Spinal cord (tissue), 10 donors: ENCODE measurements around the gene PLA2G4E. TPM values are rescaled to one million over a fixed set of nuclear protein-coding genes. Genes with fewer than 3 reads are reported as not detected.

ENCODE experiments used
- DNase-seq, 6 donors: peaks; one replicate each; pipeline versions ENCODE4 v3.0.0 to v3.0.0-alpha.2; 2013 to 2015; ENCODE audit warnings: low spot score in 6 of 6, low read depth in 4 of 6
- H3K27ac ChIP-seq: one replicate; pipeline ENCODE4 v1.5.1; 2013; ENCODE audit warnings: low read depth, low read length, control low read depth
- H3K27me3 ChIP-seq: one replicate; pipeline ENCODE4 v1.6.1; 2013; ENCODE audit warnings: low read length; ENCODE audit not compliant: control insufficient read depth, insufficient read depth
- H3K36me3 ChIP-seq: one replicate; pipeline ENCODE4 v1.6.1; 2013; ENCODE audit warnings: low read length; ENCODE audit not compliant: control insufficient read depth, insufficient read depth
- H3K4me1 ChIP-seq: one replicate; pipeline ENCODE4 v1.6.1; 2013; ENCODE audit warnings: low read length; ENCODE audit not compliant: control insufficient read depth, insufficient read depth
- H3K4me3 ChIP-seq: one replicate; pipeline ENCODE4 v1.5.1; 2013; ENCODE audit warnings: low read depth, low read length, control low read depth
- H3K9me3 ChIP-seq: one replicate; pipeline ENCODE4 v1.6.1; 2013; ENCODE audit warnings: low read length; ENCODE audit not compliant: control insufficient read depth, insufficient read depth
- WGBS: methylation state at CpG from one replicate; pipeline ENCODE4 v1.1.5; 2013; ENCODE audit warnings: missing lambda C conversion rate; ENCODE audit not compliant: insufficient coverage; 5-methylcytosine and 5-hydroxymethylcytosine counted together
- polyA plus RNA-seq, 2 donors: library from polyadenylated mRNA; unstranded; fragments of 120-200 nt; gene quantifications; one replicate each; pipeline ENCODE4 v1.2.1, GENCODE V29; 2013; ENCODE audit not compliant: insufficient read length in 2 of 2
- total RNA-seq, 2 donors: library from RNA; depleted of rRNA in 1 of 2; stranded (reverse); fragments of 120-200 nt in 1 of 2; fragments of >200 nt in 1 of 2; gene quantifications; one replicate each; pipeline versions ENCODE4 v1.2.3 to v1.2.4, GENCODE V29; 2013 to 2014
- donor health status: healthy.

Gene PLA2G4E
- total and polyA plus RNA-seq, 4 donors, result not detected

- DNase-seq, result no peak
Measured at GRCh38 chr15:42024303-42024702, 3.5 kb upstream of the PLA2G4E start.

GRCh38 chr15:42021593-42021992, 751 bp upstream of the PLA2G4E start:
- no peaks in the 10 kb centered on the region for H3K27me3 ChIP-seq
- H3K9me3 ChIP-seq, result peaks cover 4% of the 10 kb centered on the region
- no peaks in the 10 kb centered on the region for H3K36me3 ChIP-seq
- no peak overlapping the region for H3K4me3 ChIP-seq
- DNase-seq, result no peak
- peaks cover 5% of the 10 kb centered on the region for H3K4me1 ChIP-seq
- no peak overlapping the region for H3K27ac ChIP-seq
- 82% methylated on average over 5 of the region's 5 CpGs for WGBS

More at GRCh38 chr15:42024303-42024702, 3.5 kb upstream of the PLA2G4E start:
- 91% methylated on average over 3 of the region's 4 CpGs for WGBS
- H3K4me1 ChIP-seq, result no peaks in the 10 kb centered on the region
- peaks cover 4% of the 10 kb centered on the region for H3K9me3 ChIP-seq
- H3K27me3 ChIP-seq, result no peaks in the 10 kb centered on the region
- H3K27ac ChIP-seq, result no peak overlapping the region
- no peaks in the 10 kb centered on the region for H3K36me3 ChIP-seq
- H3K4me3 ChIP-seq, result no peak overlapping the region

DNA sequence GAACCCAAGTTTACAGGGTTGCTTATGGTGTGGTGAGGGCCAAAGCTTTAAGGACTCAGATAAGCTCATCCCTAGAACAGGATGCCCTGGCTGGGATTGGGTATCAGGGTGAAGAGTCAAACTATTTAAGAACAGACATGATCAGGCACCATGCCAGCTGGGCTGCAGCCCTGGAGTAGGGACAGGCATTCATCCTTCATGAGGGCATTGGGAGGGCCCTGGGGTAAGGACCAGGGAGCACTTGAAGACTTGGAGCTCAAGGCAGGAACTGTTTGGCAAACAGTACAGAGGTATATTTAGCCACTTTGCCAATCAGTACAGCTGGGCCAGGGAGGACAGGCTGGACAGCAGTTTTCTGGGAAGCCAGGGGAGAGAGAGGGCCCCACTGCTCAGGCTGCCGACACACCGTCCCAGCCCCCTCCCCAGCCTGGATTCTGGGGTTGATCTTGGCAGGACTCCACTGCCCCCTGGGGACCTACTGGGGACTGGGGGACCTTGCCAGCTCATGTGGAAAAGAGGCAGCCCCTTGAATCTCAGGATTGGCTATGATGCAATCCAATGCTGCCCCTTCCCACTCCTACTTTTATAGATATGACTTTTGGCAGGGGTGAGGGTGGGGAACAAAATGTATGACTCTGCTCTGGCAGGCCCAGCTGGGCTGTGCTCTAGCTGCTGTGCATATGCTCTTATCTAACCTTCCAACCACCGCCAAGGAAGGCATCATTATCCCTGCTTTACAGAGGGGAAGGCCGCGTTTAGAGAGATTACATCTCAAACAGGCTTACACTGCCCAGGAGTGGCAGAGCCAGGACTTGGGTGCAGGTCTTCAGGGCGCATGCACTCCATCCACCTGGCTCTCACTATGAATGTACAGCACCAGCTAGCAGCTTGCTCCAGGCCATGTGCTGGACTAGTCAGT, 2.3 kb downstream of the PLA2G4E start:
- Histone ChIP-seq H3K4me3 (no peak overlapping the region), H3K9me3 (peaks cover 4% of the 10 kb centered on the region), H3K36me3 (no peaks in the 10 kb centered on the region), H3K27me3 (no peaks in the 10 kb centered on the region), H3K27ac (no peak overlapping the region), H3K4me1 (peaks cover 5% of the 10 kb centered on the region)
- 46% methylated on average over 3 of the region's 6 CpGs for WGBS
- no peak for DNase-seq

DNA sequence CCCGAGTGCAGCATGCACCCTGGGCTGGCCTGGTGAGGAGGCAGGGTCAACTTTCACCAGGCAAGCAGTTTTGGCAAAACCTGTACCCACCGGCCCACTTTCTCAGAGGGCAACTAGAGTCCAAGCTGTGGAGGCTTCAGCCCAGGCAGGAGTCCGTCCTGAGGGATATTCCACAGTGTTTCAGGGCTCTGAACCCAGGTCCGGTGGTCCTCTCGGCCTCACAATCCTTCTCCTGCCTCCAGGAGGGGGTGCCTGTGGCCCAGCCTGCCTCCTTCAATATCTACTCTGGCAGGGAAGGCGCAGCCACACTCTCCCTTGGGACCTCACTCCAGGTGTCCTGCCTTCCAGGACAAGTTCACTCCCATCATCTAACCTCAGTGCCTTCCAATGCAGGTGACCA, 3.9 kb downstream of the PLA2G4E start:
- Histone ChIP-seq H3K36me3 (no peaks in the 10 kb centered on the region), H3K27me3 (no peaks in the 10 kb centered on the region), H3K27ac (no peak overlapping the region), H3K4me1 (peaks cover 5% of the 10 kb centered on the region), H3K9me3 (no peaks in the 10 kb centered on the region), H3K4me3 (no peak overlapping the region)
- 86% methylated on average over 6 of the region's 6 CpGs for WGBS
- no peak for DNase-seq

GRCh38 chr15:42014406-42014805, 6.4 kb downstream of the PLA2G4E start:
- 88% methylated on average over 3 of the region's 4 CpGs for whole genome bisulfite sequencing
- no peak overlapping the region for H3K27ac ChIP-seq
- H3K36me3 ChIP-seq, result no peaks in the 10 kb centered on the region
- DNase-seq, result no peak
- no peaks in the 10 kb centered on the region for H3K27me3 ChIP-seq
- no peaks in the 10 kb centered on the region for H3K9me3 ChIP-seq
- peaks cover 5% of the 10 kb centered on the region for H3K4me1 ChIP-seq
- H3K4me3 ChIP-seq, result no peak overlapping the region

DNA sequence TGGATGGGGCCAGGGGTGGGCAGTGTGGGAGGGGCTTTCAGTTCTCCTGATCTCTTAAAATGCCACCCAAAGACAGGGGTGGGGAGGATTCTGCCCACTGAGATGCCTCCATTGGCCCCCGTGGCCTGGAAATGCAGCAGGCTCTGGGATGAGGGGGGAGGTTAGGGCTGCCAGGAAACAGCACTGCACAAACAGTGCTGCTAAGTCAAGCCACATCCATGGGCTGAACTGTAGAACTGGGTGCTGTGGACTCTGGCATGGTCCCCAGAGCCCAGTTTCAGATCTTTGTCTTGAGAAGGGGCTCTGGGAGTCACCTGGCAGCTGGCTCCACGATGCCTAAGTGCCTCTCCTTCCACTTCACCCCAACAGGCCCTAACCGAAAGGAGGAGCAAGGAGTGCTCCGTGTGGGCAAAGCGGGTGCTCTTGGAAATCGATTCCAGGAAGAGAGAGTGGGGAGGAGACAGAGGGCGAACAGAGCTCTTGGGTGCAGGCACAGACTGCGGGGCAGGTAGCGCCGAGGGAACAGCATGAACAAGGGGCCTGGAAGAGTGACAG, 7.8 kb downstream of the PLA2G4E start:
- Histone ChIP-seq H3K27ac (no peak overlapping the region), H3K9me3 (no peaks in the 10 kb centered on the region), H3K4me3 (no peak overlapping the region), H3K36me3 (no peaks in the 10 kb centered on the region), H3K27me3 (no peaks in the 10 kb centered on the region), H3K4me1 (no peaks in the 10 kb centered on the region)
- DNase-seq, result no peak
- 85% methylated on average over 6 of the region's 10 CpGs for WGBS

- Histone ChIP-seq H3K4me1 (no peaks in the 10 kb centered on the region), H3K27me3 (no peaks in the 10 kb centered on the region), H3K4me3 (no peak overlapping the region), H3K36me3 (no peaks in the 10 kb centered on the region), H3K27ac (no peak overlapping the region), H3K9me3 (no peaks in the 10 kb centered on the region)
- WGBS, result 83% methylated on average over 1 of the region's 2 CpGs
- DNase-seq, result no peak
Measured at GRCh38 chr15:42012241-42012640, 8.6 kb downstream of the PLA2G4E start.

GRCh38 chr15:42011074-42011473, 9.8 kb downstream of the PLA2G4E start:
- DNase-seq, result no peak
- Histone ChIP-seq H3K4me3 (no peak overlapping the region), H3K27me3 (no peaks in the 10 kb centered on the region), H3K27ac (no peak overlapping the region), H3K36me3 (no peaks in the 10 kb centered on the region), H3K4me1 (no peaks in the 10 kb centered on the region), H3K9me3 (no peaks in the 10 kb centered on the region)
- WGBS, result 78% methylated on average over 6 of the region's 7 CpGs

DNA sequence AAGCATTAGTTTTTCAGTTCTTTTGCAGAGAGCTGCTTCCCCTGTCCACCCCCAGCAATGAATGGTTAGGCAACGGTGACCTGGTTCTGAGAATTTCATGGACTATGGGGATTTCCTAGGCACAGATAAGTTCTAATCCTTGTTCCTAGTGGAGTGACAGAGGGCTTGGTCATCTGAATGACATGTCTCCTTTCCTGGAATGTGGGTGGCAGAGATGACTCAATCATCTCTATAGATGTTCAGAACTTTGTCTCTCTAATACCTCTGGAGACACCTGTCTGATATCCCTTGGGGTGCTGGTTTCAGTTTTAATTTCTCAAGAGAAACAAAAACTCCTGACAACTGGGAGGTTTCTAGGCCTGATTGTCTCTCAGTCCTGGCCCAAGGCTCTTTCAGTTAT, 10.4 kb downstream of the PLA2G4E start:
- no peaks in the 10 kb centered on the region for H3K27me3 ChIP-seq
- no peaks in the 10 kb centered on the region for H3K4me1 ChIP-seq
- H3K4me3 ChIP-seq, result no peak overlapping the region
- H3K36me3 ChIP-seq, result no peaks in the 10 kb centered on the region
- no peak overlapping the region for H3K27ac ChIP-seq
- no CpG with 5 or more reads among the region's 1 CpG for WGBS
- H3K9me3 ChIP-seq, result no peaks in the 10 kb centered on the region
- DNase-seq, result no peak

GRCh38 chr15:42009474-42009873, 11.4 kb downstream of the PLA2G4E start:
- 87% methylated on average over 5 of the region's 5 CpGs for WGBS
- Histone ChIP-seq H3K27ac (no peak overlapping the region), H3K27me3 (no peaks in the 10 kb centered on the region), H3K36me3 (no peaks in the 10 kb centered on the region), H3K4me3 (no peak overlapping the region), H3K9me3 (no peaks in the 10 kb centered on the region), H3K4me1 (no peaks in the 10 kb centered on the region)
- no peak for DNase-seq
